ENCODE data around the gene RCSD1.

The RCSD1 gene

GRCh38 chr1:167722870-167723251, 92.8 kb downstream of the RCSD1 start:
- peak overlapping the region; percentile 67 for H3K4me3 ChIP-seq (ENCODE audit: low read length)
- TF ChIP-seq, protein P1, sequence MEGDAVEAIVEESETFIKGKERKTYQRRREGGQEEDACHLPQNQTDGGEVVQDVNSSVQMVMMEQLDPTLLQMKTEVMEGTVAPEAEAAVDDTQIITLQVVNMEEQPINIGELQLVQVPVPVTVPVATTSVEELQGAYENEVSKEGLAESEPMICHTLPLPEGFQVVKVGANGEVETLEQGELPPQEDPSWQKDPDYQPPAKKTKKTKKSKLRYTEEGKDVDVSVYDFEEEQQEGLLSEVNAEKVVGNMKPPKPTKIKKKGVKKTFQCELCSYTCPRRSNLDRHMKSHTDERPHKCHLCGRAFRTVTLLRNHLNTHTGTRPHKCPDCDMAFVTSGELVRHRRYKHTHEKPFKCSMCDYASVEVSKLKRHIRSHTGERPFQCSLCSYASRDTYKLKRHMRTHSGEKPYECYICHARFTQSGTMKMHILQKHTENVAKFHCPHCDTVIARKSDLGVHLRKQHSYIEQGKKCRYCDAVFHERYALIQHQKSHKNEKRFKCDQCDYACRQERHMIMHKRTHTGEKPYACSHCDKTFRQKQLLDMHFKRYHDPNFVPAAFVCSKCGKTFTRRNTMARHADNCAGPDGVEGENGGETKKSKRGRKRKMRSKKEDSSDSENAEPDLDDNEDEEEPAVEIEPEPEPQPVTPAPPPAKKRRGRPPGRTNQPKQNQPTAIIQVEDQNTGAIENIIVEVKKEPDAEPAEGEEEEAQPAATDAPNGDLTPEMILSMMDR (conservative IDR thresholded peaks at IDR 0.05; ENCODE audit: low read depth, low read length), result no peak
- no peak for DNase-seq (ENCODE audit: low read depth)

DNA sequence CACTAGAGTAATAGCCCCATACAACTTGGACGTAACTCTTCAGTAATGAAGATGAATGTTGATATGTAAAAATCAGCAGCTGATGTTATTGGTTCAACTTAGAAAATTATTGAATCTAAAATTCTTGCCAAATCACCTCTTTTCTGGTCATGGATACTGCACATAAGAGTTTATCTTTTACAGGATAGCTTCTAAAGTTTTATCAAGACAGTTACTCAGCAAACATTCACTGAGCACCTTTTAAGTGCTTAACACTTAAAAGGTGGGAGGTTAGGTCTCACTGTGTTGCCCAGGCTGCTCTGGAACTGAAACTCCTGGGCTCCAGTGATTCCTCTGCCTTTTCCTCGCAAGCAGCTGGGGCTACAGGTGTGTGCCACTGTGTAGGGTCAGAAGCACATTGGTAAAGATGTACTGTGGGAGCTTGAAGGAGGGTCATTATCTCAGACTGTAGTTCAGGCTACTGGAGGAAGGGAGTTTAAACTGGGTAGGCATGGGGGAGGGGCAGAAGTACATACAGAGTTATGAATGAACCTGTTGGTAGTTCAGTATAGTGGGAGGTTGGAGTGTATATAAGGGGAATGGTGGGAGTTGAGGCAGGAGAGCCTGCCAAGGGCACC, 93.8 kb downstream of the RCSD1 start:
- TF ChIP-seq, protein P1 (conservative IDR thresholded peaks at IDR 0.05; ENCODE audit: low read depth, low read length), result no peak
- DNase-seq (ENCODE audit: low read depth), result no peak
- H3K4me3 ChIP-seq (ENCODE audit: low read length), result peak overlapping the region; percentile 67

GRCh38 chr1:167726008-167726407, 96.0 kb downstream of the RCSD1 start:
- no peak overlapping the region for H3K4me3 ChIP-seq (ENCODE audit: low read length)
- no peak for DNase-seq (ENCODE audit: low read depth)
- TF ChIP-seq, protein P1 (conservative IDR thresholded peaks at IDR 0.05; ENCODE audit: low read depth, low read length), result no peak

DNA sequence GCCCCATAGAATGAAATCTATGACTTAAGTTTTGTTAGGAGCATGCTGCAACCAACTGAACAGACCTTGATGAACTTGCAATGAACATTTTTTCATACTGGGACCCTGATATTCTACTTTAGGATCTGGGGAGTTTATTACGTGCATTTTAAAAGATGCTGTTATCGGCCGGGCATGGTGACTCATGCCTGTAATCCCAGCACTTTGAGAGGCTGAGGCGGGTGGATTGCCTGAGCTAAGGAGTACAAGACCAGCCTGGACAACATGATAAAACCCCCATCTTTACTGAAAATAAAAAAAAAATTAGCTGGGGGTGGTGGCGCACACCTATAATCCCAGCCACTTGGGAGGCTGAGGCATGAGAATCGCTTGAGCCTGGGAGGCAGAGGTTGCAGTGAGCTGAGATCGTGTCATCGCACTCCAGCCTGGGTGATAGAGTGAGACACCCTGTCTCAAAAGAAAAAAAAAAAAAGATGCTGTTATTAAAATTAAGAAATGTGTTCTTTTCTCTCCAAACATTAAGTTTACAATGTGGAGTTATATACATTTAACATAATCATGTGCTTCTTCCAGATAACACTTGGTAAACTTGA, 98.9 kb downstream of the RCSD1 start:
- DNase-seq (ENCODE audit: low read depth), result no peak
- TF ChIP-seq, protein P1 (conservative IDR thresholded peaks at IDR 0.05; ENCODE audit: low read depth, low read length), result no peak
- no peak overlapping the region for H3K4me3 ChIP-seq (ENCODE audit: low read length)

DNA sequence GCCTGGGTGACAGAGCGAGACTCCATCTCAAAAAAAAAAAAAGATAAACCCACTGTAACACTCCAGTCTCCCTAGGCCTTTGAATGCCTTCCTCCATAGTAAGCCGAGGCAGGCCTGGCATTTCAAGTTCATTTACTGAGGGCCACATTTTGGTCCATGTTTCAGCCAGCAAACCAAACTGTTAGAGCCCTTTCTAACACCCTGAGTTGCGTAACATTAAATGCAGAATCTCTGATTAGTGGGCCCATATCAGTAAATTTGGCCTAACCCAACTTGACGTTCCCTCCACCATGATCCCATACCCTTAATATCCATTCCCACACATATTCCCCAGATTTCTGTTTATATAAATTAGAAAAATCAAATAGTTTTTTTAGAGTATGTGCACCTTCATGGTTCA, 104.2 kb downstream of the RCSD1 start:
- no peak overlapping the region for H3K4me3 ChIP-seq (ENCODE audit: low read length)
- TF ChIP-seq, protein P1 (conservative IDR thresholded peaks at IDR 0.05; ENCODE audit: low read depth, low read length), result no peak
- DNase-seq (ENCODE audit: low read depth), result no peak

- no peak for DNase-seq (ENCODE audit: low read depth)
- TF ChIP-seq, protein P1 (conservative IDR thresholded peaks at IDR 0.05; ENCODE audit: low read depth, low read length), result no peak
Observed at GRCh38 chr1:167734841-167735240, 104.8 kb downstream of the RCSD1 start.

DNA sequence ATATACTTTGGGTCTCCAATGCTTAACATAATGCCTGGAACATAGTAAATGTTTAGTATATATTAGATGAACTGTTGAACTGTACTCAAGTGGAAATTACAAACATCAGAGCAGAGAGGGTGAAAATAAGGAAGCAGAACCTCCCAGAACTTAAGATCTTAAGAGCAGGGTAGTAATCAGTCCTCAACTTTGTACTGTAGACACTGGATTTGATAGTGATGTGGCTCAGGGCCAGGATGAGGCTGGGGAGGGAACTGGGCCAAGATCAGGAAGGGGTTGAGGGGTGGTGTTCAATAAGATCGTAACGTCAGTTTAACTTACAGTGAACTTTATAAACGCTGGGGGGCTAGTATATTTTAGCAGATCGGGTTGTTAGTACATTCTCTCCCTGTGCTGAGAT, 107.1 kb downstream of the RCSD1 start:
- no peak for DNase-seq (ENCODE audit: low read depth)
- TF ChIP-seq, protein P1 (conservative IDR thresholded peaks at IDR 0.05; ENCODE audit: low read depth, low read length), result no peak
- no peak overlapping the region for H3K4me3 ChIP-seq (ENCODE audit: low read length)

More at GRCh38 chr1:167734841-167735240, 104.8 kb downstream of the RCSD1 start:
- no peak overlapping the region for H3K4me3 ChIP-seq (ENCODE audit: low read length)
